Activated T-helper 1 cell treated with Interleukin-2 at 50 U/mL for 16 hours (primary cell): ENCODE measurements around the gene MIER2.

ENCODE experiments used
- DNase-seq: peaks from one replicate; pipeline ENCODE4 v3.0.0-alpha.2; 2020; ENCODE audit warnings: low read depth

MIER2 gene

DNA sequence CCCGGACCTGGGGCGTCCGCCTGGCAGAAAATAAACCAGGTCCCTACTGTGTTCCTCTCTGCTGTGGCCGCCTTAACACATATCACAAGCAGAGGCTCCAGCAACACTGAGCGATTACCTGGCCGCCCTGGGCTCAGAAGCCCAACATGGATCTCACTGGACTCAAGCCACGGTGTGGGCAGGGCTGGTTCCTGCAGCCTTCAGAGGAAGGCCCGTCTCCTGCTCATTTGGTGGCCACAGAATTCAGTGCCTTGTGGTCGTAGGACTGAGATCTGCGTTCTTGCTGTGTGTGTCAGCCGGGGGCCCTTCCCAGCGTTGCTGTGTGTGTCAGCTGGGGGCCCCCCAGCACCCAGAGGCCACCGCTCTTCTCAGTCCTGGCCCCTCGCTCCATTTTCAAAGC, 34.1 kb upstream of the MIER2 start:
- DNase-seq = no peak

DNA sequence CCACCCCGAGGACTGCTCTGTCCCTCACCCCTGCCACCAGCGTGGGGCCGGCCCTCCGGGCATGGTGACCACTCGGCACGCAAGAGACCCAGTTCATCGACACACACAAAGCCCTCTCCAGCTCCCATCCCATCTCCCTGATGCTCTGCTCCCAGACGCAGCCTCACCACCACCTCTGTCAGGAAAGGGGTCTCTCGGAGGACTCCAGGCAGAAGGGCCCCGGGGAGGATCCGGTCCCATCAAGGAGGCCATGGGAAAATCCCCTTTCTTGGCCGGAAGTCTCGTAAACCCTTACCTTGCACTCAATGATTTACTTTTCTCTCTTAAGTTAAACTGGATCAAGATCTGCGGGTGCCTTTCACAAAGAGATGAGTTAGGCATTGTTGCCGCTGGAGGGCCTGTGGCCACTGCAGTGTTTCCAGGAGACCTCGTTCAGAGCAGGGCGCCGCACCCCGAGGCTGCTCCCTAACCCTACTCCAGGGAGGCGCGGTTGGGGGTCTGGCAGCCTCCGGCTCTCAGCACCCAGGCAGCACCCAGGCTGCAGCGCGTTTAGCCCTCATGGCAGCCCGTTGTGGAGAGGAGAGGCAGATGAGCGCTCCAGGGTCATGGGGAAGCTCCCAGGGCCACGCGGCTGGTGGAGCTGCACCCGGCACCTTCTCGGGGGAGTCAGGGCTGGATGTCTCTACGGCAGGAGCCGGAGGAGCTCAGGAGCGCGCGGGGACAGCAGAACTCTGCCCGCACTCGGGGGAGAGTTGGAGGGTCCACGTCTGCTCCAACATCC, 33.4 kb upstream of the MIER2 start:
- DNase-seq = no peak

DNA sequence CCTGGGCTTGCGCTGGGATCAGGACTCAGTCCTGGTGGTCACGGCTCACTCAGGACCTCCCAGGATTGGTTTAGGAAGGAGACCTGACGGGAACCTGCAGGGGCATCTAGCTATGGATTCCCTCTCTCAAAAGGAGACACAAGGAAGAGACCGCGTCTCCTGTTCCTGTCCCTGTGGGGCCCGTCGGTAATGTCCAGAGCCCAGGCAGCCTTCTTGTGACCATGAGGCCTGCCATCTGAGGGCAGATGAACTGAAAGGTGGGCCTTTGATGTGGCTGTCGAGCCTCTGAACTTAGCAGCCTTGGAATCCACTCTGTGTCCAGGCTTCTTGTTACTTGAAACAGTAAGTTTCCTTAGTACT, 31.5 kb upstream of the MIER2 start:
- no peak for DNase-seq

DNA sequence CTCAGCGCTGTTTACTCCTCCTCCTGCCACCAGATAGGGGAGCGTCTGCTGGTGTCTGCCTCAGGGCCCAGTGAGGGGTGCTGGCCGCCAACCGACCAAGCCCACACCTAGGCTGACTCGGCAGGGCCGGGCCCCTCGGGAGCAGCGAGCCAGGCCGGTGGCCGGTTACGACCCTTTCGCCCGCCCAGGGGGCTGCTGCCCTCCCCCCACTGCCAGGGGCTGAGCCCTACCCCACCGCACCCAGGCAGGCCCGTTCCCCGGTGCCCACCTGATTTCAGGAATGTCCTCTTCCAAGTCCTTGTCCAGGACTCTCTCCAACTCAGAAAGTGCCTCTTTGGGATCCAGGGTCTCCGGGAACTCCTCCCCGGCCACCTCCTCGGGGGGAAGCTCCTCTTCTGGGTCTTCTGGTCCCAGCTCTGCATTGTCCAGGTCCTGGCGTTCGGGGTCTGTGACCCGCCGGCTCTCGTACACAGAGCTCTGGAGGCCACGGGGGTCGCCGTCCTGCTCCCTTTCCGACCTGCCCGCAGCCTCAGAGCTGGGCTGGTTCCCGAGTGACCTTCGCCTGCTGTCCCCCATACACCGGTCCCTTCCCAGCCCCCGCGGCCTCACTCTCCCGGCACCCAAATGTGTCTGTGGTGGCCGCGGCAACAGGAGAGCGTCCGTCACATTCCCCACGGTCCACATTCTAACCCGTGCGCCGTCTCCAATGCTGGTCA, 31.0 kb upstream of the MIER2 start:
- DNase-seq = no peak

DNA sequence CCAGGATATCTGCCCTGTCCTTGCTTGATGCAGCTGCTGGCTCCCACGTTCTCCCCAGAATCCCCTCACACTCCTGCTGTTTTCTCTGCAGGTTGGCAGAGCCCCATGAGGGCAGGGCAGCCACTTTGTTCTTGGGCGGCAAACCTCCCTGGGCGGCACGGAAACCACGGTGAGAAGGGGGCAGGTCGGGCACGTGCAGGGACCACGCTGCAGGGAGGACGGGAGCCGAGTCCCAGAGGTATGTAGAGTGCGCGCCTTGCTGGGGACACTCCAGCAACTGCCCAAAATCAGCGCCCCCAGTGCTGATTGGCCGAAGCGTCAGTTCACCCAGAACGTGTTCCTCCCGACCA, 30.3 kb upstream of the MIER2 start:
- DNase-seq = no peak

DNA sequence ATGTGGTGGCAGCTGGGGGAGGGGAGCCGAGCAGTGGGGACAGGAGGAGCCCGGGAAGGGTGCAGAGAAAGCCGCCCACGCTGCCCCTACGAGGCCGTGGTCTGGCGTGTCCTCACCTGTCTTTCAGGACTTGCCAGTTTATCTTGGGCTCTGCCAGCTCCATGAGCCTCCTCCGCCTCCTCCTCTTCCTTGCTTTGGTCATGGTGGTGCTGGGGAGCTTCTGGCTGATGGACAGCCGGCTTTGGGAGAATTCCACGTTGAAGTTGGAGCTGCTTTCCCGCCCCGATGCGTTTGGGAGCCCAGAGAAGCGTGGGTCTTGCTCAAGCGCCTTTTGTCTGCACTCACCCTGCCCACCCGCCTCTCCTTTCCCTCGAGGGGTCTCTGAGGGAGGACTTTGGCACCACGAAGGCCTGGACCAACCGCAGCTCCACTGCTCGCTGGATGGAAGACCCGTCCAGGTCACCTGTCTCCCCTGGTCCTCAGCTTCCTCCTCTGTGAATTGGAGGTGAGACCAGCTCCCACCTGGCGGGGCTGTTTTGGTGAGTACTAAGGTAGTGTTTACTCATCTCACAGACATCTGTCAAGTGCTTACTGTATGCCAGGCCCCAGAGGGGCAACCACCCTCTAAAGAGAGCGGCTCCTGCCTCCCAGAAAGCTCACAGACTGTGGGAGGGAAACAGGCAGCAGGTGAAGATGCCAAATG, 29.7 kb upstream of the MIER2 start:
- no peak for DNase-seq

DNA sequence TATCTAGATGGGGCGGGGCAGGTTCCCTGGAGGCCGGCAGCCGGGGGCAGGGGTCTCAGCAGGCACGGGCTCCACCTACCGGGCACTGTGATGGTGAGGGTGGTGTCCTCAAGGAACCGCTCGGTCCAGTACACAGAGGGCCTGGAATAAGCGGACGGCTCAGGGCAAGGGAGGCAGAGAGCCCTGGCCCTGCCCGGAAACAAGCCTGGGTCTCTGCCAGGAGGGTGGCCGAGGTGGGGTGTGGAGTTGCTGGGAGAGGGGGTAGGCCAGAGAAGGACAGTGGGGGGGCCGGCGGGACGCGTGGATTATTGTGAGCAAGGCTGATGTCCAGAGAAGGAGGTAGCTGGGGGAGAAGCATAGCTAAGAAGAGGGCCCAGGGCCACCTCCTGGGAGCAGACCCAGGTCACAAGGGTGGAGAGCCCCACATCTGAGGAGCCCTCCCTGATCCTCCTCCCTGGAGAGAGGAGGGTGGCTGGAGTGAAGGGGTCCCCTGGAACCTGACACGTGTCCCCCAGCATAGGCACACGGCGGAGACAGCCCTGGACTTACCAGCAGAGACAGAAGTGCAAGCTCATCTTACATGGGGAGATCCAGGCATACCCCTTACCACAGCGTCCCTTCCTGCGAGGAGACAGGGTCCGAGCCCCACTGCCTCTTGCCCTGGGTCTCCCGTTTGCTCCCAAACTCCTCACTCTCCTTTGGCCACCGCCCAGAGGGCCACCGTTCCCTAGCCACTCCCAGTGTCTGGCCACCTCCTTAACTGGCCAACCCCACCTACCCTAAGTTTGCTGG, 29.0 kb upstream of the MIER2 start:
- no peak for DNase-seq

DNA sequence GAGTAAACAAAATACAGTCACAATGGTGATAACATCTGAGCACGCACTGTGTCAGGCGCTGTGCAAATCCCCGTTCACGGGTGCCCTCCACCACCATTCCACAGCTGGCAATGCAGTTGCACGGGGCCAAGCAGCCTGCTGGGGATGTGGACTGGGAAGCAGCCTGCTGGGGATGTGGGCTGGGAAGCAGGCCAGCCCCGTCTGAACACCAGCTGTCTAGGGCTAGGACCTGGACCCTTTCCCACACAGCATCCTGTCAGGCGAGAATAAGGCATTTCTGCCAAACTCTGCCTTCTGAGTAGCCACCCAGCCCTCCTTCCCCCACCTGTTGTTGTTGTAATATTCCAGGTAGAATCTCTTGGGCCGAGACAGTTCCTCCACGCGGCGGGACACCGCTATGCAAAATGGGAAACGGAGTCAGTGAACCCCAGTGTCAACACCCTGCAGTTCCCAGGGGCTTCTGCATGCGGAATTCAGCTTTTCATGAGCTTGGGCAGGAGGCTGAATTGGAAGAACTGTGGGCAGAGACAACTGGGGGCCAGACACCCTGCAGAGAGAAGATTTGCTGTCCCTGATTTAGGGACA, 27.8 kb upstream of the MIER2 start:
- DNase-seq = no peak

DNA sequence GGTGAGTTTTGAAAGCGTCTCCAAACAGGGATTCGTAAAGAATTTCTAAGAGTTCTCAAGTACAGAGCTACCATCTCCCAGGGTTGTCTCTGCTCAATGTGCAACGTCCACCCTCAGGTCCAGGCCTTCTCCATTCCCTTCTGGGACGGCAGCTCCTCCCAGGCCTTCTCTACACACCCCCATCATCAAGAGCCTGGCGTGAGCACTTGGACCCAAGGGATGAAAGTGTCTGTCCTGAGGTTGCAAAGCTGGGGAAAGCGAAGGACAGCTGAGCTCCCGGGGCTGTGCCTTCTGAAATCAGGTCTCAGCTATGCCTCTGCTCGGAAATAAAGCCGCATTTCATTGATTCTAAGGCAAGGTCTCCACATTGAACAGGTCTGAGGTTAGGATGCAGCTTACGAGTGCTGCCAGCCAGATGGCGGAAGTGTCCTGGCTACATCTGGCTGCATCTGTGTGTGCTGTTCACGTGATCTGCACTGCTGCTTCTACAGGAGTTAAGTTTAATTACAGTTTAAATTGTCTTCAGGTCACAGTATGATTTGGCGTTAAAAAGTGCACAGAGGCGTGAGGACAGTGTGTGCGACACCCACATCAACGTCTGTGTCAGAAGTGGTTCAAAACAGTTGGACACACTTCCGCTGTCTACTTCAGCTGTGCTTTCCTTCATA, 27.0 kb upstream of the MIER2 start:
- DNase-seq = no peak

DNA sequence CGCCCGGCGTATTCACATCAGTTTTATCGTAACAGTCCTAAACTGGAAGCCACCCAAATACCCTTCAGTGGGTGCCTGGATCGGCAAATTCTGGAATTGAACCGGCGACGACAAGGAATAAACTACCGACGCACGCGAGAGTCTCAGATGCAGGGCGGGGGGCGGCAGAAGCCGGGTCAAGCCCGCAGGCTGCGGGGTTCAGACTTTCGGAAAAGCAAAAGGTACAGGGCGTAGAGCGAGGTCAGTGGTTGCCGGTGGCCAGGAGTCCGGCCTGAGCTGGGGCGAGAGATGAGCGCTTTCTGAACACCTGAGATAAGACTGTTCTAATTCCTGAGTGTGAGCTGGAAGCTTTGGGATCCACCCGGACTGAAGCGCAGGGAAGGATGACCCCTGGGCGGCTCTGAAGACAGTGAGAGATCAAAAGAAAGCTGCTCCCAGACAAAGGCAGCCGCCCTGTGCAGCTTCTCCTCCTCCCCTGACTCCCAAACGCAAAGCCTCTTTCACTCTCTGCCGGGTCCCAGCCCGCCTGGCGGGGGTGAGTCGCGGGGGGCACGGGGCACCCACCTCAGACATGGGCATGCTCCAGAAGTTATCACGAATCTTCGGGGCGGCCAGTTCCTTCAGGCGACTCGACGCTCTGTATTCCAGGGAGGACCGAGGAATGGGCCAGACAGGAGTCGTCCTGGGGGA, 26.2 kb upstream of the MIER2 start:
- no peak for DNase-seq

DNA sequence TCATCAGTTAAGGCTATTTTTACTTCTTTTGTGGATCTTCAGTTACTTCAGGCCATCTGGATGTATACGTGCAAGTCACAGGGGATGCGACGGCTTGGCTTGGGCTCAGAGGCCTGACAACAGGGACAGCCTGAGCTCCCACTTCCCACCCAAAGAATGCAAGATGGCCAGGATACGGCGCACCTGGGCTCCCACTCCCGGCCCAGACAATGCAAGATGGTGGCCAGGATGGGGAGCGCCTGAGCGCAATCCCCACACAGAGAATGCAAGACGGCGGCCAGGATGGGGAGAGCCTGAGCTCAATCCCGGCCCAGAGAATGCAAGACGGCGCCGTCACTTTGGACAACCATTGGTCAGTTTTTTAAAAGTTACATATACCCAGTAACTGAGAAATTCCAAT, 25.3 kb upstream of the MIER2 start:
- DNase-seq = no peak

DNA sequence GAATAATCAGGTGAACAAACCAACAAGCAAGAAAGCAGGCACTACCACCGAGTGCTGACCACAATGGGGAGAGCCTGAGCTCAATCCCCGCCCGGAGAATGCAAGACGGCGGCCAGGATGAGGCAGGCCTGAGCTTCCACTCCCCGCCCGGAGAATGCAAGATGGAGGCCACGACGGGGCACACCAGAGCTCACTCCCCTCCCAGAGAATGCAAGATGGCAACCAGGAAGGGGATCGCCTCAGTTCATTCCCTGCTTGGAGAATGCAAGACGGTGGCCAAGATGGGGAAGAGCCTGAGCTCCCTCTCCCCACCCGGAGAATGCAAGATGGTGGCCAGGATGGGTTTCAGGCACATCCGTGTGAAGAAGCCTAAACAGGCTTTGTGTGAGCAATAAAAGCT, 24.7 kb upstream of the MIER2 start:
- no peak for DNase-seq

DNA sequence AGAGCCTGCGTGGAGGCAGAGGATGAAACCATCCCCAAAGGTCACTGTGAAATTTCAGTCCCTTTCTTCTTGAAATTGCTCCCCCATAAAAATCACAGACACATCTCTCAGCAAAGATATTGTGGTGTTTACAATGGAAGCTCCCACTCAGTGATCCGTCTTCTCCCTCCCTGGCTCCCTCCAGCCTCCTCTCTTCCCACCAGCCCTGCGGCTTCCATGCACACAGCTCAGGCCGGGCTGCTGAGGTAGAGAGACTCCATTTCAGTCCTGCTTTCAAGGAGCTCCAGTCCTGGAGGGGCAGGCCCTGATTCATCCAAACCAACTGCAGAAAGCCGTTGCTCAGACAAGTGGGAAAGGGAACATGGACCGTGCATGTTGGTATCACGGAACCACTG, 24.0 kb upstream of the MIER2 start:
- DNase-seq = no peak

DNA sequence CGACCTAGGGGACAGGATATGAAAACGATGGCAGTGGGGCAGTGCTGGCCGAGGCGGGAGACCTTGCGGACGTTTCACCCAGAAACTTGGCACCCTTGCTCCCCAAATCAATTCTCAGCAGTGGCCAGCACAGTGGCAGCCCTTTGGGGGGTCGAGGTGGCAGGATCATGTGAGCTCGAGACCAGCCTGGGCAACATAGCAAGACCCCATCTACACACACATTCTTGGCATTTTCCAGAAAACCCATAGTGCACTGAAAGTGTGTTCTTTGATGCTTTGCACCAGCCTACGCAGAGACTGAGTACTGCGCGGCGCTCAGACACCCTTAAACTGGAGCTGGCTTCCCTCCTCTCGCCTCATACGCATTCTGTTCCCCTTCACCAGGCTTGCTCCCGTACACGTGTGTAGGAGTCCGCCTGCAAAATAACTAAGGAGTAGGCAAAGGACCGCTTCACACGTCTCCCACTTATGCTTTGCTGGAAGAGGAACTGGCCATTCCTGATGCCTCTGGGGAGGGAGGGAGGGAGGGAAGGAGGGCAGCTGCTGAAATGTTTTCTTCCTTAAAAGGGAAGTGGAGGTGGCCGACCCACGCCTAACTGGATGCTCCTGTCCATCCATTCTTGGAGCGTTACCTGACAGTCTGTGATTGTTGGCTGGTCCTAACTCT, 23.5 kb upstream of the MIER2 start:
- no peak for DNase-seq

DNA sequence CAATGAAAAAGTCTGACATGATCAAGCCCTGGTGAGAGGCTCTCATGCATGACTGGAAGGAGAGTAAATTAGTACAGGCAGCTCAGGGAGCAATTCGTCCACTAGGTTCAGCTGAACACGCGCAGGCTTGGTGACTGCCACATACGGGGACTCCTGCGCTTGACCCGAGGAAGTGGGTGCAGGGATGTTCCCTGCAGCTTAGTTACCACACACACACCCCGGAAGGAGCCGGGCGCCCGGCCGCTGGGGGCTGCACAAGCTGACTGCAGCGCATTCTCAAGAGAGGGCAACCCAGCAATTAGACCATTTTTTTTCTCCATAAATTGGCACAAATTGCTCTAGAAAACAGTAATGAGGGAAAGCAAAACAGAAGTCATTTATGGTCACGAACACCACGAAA, 23.0 kb upstream of the MIER2 start:
- no peak for DNase-seq

DNA sequence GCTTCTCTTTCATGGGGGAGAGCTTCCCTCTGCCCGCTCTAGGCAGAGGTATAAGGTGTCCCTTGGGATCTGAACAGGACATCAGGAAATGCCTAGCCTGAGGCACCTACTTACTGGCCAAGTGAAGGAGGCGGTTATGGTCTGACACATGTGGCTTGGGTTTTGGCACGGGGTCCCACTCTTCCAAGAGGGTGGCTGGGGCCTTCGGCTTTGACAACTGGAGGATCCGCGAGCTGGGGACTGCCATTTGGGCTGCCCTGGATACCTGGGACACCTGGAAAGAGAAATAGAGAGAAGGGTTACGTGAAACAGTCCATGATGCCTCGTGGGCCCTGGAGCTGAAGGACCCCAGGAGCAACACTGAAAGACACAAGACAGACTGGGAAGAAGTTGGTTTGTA, 22.4 kb upstream of the MIER2 start:
- DNase-seq = no peak

DNA sequence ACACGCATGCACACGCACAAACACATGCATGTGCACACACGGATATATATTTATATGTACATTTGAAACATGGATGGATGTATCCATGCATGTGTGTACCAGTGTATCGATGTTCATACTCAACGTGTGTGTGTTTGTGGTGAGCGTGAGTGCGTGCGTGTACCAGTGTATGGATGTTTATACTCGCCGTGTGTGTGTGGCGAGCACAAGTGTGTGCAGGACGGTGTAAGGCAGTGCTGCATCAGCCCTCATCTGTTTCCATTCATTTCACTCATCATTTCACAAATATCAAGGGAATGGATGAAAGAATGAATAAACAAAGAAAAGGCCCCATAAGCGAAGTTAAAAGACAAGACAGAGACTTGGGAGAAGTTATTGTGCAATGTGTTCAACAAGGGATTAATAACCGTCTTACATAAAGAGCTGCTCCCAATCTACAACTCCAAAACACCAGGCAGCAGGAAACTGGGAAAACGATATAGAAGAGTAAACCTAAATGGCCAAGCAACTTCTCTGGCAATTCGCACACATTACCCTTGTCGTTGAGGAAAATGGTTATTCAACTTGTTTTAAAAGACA, 21.7 kb upstream of the MIER2 start:
- DNase-seq = no peak

DNA sequence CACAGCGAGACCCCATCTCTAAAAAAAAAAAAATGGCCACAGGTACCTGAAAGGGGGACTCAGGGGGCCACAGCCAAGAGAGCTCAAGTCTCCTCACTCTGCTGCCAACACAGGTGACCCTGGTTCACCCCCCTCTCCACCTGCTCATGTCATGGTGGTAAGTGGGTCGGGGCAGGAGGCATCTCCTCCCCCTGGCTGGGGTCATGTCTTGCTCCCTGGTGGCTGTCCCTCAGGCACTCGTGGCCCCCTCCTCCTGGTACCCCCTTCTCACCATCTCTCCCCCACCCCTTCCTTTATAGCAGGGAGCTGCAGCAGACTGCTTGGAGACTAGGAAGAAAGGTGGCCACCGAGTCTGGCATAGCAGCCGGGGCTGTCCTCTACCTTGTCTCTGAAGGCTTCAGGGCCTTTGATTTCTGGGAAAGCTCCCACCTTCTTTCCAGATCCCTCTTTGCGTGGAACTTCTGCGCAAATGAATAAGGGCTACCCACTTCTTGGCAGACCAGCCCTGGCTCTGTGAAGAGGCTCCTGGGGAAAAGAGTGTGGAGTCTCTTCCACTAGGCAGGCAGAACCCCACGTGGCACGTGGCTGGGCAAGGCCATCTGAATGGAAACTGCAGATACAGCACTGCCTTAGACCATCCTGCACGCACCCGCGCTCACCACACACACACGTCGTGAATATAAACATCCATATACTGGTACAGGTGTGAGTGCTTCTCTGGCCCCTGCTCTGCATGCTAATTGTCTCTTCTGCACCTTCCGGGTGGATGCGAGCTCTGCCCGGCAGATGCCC, 20.1 kb upstream of the MIER2 start:
- DNase-seq = no peak

DNA sequence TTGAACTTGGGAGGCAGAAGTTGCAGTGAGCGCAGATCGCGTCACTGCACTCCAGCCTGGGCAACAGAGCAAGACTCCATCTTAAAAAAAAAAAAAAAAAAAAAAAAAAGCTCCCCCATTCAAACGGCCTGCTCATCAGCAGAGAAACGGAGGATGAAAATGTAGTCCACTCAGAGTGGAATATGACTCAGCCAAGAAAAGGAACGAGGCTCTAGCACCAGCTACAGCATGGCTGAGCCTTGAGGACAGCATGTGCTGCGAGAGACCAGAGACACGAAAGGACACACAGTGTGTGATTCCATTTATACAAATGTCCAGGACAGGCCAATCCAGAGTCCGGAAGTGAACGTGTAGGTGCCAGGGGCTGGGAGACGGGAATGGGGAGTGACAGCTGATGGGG, 18.1 kb upstream of the MIER2 start:
- no peak for DNase-seq
